ENCODE data around the gene PAPOLG.

PAPOLG gene

GRCh38 chr2:60820416-60821132, 64.5 kb downstream of the PAPOLG start:
- no peak for ATAC-seq
- TF ChIP-seq CSRNP3 (CRISPR knock-in tag; IDR thresholded peaks at IDR 0.05) = no peak
- TF ChIP-seq PPARA (CRISPR knock-in tag; IDR thresholded peaks at IDR 0.05; ENCODE audit: borderline replicate concordance) = no peak
- no peak for TF ChIP-seq POU6F1 (CRISPR knock-in tag; IDR thresholded peaks at IDR 0.05; ENCODE audit: borderline replicate concordance, low read depth)
- no peak for TF ChIP-seq TSHZ2 (CRISPR knock-in tag; IDR thresholded peaks at IDR 0.05)
- TF ChIP-seq ZFP30 (CRISPR knock-in tag; IDR thresholded peaks at IDR 0.05) = no peak
- TF ChIP-seq ISL1 (CRISPR knock-in tag; IDR thresholded peaks at IDR 0.05) = no peak

- TF ChIP-seq ZFP30 (CRISPR knock-in tag; IDR thresholded peaks at IDR 0.05) = no peak
- no peak for TF ChIP-seq ARNTL (CRISPR knock-in tag; IDR thresholded peaks at IDR 0.05; ENCODE audit: borderline replicate concordance, low read depth)
- no peak for TF ChIP-seq TCF4 (CRISPR knock-in tag; IDR thresholded peaks at IDR 0.05; ENCODE audit: borderline replicate concordance)
- TF ChIP-seq OSR1 (CRISPR knock-in tag; IDR thresholded peaks at IDR 0.05) = no peak
- no peak for TF ChIP-seq SNAI2 (CRISPR knock-in tag; IDR thresholded peaks at IDR 0.05)
- no peak for TF ChIP-seq RARB (CRISPR knock-in tag; IDR thresholded peaks at IDR 0.05)
- TF ChIP-seq ISL1 (CRISPR knock-in tag; IDR thresholded peaks at IDR 0.05) = no peak
- TF ChIP-seq ZC3H10 (CRISPR knock-in tag; IDR thresholded peaks at IDR 0.05) = no peak
- no peak for TF ChIP-seq TSHZ2 (CRISPR knock-in tag; IDR thresholded peaks at IDR 0.05)
- no peak for TF ChIP-seq ZNF565 (CRISPR knock-in tag; conservative IDR thresholded peaks at IDR 0.05; ENCODE audit: low read depth)
- no peak for TF ChIP-seq TOX (CRISPR knock-in tag; IDR thresholded peaks at IDR 0.05; ENCODE audit: borderline replicate concordance)
- TF ChIP-seq PPARA (CRISPR knock-in tag; IDR thresholded peaks at IDR 0.05; ENCODE audit: borderline replicate concordance) = no peak
- no peak for TF ChIP-seq PATZ1 (CRISPR knock-in tag; IDR thresholded peaks at IDR 0.05; ENCODE audit: borderline replicate concordance)
- no peak for TF ChIP-seq CSRNP3 (CRISPR knock-in tag; IDR thresholded peaks at IDR 0.05)
- TF ChIP-seq ESRRG (CRISPR knock-in tag; IDR thresholded peaks at IDR 0.05) = no peak
- TF ChIP-seq ZNF8 (CRISPR knock-in tag; IDR thresholded peaks at IDR 0.05) = no peak
- TF ChIP-seq ZNF70 (CRISPR knock-in tag; IDR thresholded peaks at IDR 0.05) = no peak
- TF ChIP-seq CSDC2 (CRISPR knock-in tag; IDR thresholded peaks at IDR 0.05) = no peak
- TF ChIP-seq BACH2 (CRISPR knock-in tag; IDR thresholded peaks at IDR 0.05; ENCODE audit: borderline replicate concordance) = no peak
- no peak for TF ChIP-seq POU6F1 (CRISPR knock-in tag; IDR thresholded peaks at IDR 0.05; ENCODE audit: borderline replicate concordance, low read depth)
- no peak for ATAC-seq
Measured at GRCh38 chr2:60821133-60821469, 65.0 kb downstream of the PAPOLG start.
